ENCODE results near the gene NCAN.

The NCAN gene

DNA sequence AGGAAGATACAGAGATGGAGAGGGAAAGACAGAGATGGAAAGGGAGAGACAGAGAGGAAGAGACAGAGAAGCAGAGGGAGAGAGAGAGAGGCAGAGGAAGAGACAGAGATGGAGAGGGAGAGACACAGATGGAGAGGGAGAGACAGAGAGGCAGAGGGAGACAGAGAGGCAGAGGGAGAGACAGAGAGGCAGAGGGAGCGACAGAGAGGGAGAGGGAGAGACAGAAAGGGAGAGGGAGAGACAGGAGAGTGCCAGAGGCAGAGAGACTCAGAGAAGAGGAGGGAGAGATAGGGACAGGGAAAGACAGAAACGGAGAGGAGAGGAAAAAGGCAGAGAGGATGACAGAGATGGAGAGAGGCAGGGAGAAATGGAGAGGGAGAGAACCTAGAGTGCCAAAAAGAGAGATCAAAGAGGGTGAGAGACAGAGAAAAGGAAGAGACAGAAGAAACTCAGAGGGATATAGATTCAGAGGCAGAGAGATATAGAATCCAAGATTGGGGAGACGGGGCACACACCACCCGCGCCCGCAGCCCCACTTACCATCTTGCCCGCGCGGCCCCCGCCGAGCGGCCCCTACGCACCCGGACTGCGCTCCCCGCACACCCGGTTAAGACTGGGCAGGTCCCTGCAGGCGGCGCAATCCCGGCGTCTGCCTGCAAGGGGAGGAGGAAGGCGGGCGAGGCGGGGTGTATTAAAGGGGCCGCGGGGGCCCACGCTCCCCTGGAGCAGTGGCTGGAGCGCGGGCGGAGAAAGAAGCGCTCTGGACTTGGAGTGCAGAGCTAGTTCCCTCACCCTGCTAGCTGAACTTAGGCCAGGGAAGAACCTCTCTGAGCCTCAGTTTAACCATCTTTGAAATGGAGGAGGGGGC is 50.7 kb downstream of the NCAN start:
- no peak for DNase-seq

DNA sequence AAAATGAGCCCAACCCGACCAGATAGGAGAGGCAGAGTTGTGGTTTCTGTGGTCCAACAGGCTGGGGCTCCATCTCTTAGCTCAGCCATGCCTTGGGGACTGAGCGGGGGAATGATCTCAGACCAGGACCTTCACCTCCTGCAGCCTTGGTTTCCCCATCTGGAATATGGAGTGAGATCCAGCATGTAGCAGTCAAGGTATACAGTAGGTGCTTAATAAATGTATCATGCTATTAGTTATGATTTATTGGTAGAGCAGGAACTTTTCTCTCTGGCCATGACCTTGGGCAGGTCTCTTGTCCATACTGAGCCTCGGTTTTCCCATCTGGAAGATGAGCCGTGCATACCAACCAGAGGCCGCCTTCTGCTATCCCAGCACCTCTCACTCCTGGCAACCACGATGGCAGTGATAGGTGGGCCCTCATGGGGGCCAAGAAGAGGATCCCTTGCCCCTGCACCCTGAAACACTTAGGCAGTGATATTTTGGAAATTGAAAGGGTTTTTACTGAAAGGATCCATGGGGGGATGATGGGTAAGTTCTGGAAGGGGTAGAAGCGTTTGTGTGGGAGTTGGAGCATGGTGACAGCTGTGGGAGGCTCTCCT is 52.2 kb downstream of the NCAN start:
- DNase-seq: no peak

DNA sequence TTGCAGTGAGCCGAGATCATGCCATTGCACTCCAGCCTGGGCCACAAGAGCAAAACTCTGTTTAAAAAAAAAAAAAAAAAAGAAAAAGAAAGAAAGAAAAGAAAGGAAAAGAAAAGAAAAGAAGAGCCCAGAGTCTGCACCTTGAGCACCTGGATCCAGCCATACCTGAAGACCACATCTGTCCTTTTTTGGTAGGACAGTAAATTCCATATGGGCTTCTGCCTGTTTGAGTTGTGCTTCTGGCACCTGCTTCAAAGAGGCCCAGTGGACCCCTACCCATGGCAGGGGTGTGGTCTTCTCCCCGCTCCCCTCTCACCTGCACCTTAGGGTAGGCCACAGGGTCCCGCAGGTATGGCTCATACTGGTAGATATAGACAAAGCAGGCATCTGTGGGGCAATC is 55.5 kb downstream of the NCAN start:
- no peak for DNase-seq

DNA sequence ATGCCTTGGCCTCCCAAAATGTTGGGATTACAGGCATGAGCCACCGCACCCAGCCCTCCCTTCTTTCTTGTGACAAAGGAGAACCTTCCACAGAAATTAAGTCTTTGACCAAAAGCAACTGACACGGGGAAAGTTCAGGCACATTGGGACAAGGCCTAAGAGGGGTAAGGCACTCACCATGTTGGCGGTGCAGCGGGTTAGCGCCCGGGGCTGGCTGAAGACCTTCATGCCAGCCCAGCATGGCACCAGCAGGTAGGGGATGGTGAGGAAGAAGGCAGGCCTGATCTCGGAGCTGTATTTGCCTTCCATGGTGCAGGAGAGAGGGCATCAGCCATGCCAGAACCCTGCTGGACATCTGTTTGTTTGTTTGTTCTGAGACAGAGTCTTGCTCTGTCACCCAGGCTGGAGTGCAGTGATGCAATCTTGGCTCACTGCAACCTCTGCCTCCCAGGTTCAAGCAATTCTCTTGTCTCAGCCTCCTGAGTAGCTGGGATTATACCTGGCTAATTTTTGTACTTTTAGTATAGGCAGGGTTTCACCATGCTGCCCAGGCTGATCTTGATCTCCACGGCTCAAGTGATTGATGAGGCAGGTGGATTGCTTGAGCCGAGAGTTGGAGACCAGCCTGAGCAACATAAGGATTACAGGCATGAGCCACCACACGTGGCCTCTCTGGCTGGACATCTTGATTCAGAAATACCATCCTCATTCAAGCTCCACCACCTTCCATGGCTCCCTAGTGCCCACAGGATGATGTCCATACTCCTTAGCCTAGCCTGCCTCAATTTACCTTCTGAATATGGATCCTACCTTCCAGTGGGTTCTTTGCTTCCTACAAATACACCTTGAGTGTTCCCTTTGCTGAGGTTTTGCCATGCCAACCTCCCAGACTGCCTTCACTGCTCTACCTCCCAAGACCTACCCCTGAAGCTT is 57.0 kb downstream of the NCAN start:
- no peak for DNase-seq

DNA sequence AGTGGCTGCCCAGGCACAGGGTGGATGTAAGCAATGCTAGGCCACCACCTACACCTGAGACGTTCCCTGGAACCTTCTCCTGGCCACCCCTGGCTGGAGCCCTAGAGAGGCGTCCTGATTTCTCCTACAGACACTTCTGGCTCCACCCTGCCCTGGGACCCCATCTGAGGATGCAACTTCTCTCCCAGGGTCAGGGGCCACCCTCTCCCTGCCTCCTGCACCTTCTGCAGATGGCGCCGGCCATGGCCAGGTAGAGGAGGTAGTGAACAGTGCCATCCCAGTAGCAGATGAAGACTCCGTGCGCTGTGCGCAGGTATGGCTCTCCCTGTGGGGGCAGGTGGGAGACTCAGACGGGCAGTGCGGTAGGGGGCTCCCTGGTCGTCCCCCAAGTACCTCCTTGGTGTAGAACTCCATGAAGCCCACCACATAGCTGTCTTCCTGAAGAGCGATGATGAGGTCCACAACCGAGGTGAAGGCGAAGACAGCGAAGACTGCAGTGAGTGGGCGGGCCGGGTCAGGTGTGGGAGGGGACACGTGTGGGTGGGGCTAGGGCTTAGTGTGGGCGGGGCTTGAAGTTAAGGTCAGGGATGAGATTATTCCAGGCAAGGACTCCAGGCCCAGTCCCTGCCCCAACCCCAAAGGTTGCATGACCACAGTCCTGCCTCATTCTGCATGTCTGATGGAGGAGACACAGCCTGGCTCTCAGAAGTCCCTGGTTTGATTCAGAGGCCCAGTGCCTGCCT is 58.4 kb downstream of the NCAN start:
- DNase-seq: no peak

DNA sequence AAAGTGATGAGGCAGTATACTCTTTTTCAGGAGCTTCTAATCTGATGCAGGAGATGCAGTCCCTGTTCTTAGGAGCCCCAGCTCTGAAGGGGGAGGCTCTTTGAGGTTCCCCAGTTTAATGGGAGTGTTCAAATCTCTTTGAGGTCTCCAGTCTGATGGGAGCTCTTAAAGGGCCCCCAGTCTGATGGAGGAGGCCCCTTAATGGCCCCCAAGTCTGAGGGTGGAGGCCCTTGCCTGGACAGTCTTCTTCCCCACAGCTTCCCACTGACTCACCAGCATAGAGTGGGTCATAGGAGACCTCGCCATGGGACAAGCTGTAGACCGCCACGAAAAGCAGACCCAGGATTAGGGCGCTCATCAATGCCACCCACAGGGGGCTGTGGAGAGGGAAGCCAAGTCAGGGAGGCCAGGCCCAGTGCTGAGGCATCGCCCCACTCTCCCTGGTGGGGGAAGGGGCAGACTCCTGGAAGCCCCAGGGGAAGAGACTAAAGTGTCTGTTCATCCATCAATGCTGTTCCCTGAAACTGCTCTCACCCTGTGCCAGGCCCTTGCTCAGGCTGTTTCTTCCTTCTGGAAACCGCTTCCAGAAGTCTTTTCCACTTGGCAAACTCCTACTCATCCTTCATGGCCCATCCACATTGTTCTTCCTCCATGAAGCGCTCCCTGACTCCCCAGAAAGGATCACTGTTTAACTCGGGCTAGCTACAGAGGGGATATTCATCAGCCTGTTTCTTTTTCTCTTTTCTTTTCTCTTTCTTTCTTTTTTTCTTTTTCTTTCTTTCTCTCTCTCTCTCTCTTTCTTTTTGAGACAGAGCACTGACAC is 59.2 kb downstream of the NCAN start:
- no peak for DNase-seq

DNA sequence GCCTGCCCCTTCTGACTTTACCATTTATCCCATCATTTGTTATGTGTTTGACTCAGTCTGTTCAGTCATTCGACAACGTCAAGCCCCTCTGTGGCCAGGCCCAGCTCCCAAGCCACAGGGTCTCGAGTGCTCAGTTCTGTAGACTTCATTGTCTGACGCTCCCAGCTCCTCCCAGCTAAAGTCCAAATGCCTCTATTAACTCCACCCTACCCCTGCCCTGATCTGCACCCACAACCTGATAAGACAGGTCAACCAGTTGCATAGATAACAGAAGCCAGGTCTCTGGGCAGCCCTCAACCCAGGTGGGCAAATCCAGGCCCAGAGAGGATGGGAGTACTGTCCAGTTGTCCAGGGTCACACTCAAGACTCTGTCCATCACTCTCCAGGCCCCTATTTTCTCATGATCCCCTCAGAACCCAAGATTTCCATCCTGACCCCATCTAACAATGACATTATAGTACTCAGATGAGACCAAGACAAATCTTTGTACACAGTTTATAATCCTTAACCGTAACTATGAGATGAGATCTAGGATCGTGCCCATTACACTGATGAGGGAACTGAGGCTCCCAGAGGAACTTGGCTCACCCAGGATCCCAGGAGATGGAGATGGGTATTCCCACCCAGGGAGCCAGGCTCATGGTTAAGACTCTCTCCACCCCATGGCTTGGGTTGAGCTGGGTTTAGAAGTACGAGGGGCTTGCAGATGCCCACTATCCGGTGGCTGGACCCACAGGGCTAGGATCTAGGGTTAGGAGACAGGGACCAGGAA is 60.3 kb downstream of the NCAN start:
- DNase-seq: no peak

DNA sequence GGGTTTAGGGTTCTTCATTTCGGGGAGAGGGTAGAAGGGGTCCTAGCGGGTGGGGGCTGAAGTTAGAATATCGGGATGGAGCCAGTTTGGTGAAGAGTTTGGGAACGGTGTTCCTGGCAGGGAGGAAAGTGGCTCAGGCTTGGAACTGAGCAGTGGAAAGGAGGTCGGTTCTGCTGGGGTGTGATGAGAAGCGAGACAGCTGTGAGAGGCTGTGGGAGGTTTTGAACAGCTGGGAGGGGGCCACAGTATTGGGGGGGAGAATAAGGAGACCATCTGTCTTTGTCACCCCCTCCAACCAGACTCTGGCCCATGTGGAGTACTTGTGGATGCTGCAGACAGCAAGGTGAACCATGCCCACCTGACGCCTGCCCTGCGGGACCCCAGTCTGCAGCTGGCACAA is 62.4 kb downstream of the NCAN start:
- DNase-seq: no peak

DNA sequence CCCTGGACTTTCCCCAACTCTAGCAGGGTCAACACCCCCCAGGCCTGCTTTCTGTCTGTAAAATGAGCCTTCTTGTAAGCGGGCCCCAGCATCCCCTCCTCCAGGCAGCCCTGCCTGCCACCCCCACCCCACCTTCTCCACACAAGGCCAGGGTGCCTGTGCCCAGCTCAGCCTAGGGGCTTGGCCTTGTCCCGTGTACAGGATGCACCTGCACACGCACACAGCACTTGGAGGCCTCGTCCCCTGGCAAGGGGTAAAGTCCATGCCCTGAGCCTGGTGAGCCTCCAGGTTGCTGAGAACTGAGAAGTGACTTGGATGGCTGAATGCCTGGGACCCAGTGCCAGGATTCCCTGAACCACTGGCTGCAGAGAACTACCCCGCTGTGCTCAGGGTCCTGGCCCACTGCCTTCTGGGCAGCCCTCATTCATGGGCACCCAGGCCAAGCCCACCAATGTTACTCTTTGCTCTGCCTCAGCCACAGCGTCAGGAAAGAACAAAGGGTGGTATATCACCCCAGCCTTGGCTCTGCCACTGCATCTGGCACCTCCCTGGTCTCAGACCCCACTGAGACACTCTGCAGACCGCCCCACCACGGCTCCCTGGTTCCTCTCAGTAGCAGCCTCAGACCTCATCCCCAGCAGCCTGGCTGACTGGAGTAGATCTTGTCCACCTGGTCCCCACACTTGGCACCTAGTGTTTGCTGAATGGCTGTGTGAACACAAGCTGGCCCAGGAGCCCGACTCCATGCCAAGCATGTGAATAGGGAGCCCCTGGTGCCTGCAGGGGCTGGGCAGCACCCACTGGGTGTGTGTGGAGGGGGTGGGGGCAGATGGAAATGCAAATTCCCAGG is 63.2 kb downstream of the NCAN start:
- DNase-seq: no peak

DNA sequence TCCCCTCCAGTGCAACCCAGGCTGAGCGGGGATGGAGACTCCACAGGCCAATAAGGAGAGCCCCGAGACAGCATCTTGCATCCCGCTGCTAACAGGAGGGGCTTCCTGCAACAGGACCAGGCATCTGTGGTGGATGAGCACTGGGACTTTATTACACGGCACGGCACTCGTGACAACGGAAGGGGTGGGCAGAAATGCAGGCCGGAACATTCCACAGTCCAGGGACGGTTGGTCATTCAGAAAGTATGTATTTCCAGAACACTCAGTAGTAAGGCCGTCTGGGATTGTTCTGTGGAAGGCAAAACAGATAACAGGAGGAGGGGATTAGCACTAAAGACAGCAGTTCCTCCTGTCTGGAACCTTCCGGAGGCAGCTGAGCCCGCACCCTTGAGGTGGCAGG is 64.6 kb downstream of the NCAN start:
- DNase-seq: no peak

DNA sequence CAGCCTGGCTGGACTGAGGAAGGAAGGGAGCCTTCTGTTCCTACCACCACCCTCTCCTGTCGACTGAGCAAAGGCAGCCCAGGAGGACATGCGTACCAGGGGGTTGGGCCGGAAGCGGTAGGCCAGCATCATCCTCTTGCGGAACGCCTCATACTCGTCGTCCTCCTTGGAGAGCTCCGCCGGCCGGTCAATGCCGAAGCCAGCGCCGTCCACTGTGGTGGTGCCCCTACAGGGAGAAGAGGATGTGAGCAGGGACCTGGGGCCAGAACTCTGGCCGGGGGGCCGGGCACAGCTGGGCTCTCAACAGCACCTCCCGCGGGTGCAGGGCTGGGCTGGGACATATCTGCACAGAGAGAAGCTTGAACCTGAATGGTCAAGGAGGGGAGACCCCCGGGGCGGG is 65.1 kb downstream of the NCAN start:
- no peak for DNase-seq

DNA sequence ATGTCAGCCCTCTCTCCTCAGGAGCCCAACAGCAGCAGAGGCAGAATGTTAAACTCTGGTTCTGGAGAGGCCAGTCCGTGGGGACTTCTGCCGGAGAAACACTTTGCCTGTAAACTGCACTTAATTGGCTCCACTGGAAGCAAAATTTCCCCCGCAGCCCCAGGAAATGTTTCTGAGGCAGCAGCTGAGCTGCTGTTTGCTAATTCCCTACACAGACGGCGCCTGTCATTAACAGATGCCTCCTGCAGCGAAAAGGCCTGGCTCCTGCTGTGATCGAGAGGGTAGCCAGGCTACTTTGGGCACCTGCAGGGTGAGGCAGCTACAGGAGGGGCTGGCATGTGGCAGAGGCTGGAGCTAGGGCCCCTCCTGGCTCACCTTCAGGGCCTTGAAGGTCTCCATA is 66.6 kb downstream of the NCAN start:
- DNase-seq: no peak

DNA sequence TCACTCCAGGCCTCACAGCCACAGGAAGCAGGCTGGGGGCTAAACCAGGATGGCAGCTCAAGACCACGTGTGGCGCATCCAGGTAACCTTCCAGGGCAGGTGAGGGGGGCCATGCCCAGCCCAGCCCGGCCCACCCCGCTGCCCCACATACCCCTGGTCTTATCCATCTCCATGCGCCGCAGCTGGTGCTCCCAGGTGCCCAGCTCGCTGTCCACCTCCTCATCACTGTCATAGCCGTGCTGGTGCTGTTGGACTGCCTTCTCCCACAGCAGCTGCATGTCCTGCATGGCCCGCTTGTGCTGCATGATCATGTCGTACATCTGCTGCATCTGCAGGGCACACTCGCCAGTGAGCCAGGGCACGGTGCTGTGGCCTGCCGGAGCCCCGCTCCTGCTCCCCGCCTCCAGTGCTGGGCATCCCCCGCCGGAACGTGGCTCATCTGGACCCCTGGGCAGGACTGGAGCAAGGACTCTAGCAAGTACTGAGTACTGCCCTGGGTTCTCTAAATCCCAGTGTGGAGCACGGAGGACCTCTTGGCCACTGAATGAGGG is 67.4 kb downstream of the NCAN start:
- no peak for DNase-seq

DNA sequence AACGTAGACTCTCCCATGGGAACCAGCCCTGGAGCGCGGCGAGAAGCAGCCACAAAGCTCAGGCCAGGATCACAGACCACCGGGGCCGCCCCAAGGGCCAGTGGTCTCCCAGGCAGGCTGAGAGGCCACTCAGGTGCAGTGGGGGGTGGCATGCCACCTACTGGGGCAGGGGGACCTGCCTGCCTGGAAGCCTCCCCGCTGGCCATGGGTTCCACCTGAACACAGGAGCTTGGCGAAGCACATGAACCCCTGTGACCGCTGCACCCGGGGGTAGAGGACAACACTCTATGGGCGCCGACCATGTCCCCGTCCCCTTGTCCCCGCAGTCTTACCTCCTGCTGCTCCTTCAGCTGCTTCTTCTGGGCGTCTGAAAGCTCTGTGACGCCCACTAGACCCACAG is 68.1 kb downstream of the NCAN start:
- no peak for DNase-seq

DNA sequence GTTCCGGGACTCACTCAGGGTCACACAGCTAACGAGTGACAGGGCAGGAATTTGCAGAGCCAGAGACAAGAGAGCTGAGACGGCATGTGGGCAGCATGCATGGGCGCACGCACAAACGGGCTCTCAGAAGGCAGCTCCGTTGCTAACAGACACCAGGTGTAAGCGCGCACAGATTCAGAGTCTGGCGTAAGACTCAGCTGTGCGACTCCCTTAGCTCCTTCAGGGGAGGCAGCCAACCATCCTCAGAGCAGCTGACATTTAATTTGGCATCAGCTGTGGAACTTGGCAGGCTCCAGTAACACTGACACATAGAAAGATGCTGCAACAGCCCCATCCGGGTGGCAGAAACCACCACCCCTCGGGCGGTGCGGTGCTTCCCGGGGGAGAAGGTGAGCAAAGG is 68.8 kb downstream of the NCAN start:
- DNase-seq: no peak

DNA sequence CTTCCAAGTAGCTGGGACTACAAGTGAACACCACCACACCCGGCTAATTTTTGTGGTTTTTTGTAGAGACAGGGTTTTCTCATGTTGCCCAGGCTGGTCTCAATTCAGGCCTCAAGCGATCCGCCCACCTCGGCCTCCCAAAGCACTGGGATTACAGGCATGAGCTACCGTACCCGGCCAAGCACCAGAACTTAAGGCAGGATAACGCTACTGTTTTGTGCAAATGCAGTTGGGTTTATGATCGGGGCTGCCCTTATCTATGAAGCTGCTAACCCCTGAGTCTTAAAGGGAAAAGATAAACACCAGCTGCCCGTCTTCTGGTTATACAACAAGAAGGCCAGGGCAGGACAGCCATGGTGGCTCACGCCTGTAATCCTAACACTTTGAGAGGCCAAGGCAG is 73.9 kb downstream of the NCAN start:
- DNase-seq: no peak

DNA sequence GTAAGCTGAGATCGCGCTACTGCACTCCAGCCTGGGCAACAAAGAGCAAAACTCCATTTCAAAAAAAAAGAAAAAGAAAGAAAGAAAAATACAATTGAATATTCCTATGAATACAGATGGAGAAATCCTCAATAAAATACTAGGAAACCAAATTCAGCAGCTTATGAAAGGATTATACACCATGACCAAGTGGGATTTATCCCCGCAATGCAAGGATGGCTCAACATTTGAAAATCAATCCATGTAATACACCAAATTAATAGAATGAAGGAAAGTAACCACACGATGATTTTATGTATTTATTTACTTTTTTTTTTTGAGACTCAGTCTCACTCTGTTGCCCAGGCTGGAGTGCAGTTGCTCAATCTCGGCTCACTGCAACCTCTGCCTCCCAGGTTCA is 80.8 kb downstream of the NCAN start:
- DNase-seq: no peak

DNA sequence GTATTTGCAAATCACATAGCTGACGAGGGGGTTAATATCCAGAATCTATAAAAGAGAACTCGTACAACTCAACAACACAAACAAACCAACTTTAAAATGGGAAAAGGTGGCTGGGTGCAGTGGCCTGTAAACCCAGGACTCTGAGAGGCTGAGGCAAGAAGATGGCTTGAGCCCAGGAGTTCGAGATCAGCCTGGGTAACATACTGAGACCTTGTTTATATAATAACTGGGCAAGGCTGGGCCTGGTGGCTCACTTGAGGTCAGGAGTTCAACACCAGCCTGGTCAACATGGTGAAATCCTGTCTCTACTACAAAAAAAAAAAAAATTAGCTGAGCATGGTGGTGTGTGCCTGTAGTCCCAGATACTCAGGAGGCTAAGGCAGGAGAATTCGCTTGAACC is 83.2 kb downstream of the NCAN start:
- no peak for DNase-seq

DNA sequence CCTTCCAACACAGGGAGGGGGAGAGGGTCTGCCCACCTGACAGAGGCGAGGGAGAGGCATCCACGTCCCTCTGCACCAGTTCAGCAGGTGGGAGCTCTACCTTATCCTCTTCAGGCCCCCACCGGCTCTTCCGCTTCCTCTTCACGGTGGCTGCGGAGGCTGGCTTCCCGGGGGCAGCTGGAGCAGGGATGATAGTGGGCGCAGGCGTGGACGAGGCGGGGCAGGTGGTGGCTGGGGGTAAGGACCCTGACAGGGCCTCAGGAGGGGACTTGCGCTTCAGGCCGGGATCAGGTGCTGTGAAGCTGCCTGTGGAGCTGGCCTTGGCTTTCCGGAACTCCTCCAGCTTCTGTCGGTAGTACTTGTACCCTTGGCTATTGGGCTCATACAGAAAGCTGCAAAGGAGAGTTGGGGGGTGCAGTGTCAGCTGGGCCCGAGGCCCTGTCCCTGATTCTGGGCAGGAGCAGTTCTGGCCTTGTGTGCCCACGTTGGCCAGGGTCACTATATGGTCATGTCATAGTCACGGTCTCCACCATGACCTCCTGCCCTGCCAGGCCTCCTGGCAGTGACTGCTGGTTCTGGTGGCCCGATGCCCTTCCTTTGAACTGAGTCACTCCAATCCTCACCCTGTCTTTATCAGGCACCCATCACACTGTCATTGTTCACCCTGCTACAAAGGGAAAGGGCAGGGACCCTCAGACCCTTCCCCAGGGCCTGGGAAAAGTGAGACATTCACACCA is 85.4 kb downstream of the NCAN start:
- DNase-seq: no peak

All from NCI-H526 treated with DMSO at 0.1 percent for 48 hours (cell line).